Ovary (tissue), 3 donors: ENCODE results near the gene RTP3.

ENCODE experiments used
- EP300 ChIP-seq: sonication (generic); formaldehyde crosslinking; IDR thresholded peaks from one replicate; pipeline ENCODE4 v1.6.1; 2017; ENCODE audit warnings: antibody characterized with exemption
- TF ChIP-seq, protein P1 (sequence below), 3 donors: fragments of 450-650 bp in 2 of 3; fragments of 200-600 bp in 1 of 3; IDR thresholded peaks; one replicate each; pipeline versions ENCODE4 v1.5.1 to v1.8.0; 2016 to 2022; ENCODE audit warnings: antibody characterized with exemption in 3 of 3, mild to moderate bottlenecking in 1 of 3
- donor health status: DM: no; HTN: no; CAD: no.

DNA sequence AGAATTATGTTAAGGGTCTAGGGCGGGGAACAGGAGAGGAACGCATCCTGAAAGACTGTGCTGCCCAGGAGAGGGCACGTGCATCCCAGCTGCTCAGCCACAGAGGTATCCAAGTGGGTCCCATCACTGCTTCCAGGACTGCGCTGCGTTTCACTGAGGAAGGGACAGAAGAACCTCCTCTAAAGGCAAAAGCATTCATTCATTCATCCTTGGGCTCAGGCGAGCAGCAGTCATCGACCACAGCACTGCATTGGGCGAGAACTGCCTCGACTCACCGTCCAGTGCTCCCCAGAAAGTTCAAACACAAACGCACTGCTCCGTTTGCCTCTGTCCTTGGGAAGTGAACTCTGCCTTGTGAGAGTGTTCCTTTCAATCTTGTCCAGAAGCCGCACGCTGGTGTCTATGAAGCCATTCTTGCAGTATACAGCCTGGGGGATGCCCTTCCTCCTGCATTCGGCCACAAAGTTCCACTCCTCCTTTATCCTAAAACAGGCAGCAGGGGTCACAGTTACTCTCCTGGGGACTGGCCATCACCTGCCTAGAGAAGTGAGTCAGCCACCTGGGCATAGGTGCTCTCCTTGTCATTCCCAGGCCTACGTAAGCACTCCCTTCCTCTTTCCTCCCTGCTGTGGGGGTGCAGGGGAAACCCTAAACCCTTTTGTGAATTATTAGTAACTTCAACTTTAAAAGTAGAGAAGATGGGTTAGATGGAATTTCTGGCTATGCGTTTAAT, 47.2 kb downstream of the RTP3 start:
- TF ChIP-seq, protein P1, sequence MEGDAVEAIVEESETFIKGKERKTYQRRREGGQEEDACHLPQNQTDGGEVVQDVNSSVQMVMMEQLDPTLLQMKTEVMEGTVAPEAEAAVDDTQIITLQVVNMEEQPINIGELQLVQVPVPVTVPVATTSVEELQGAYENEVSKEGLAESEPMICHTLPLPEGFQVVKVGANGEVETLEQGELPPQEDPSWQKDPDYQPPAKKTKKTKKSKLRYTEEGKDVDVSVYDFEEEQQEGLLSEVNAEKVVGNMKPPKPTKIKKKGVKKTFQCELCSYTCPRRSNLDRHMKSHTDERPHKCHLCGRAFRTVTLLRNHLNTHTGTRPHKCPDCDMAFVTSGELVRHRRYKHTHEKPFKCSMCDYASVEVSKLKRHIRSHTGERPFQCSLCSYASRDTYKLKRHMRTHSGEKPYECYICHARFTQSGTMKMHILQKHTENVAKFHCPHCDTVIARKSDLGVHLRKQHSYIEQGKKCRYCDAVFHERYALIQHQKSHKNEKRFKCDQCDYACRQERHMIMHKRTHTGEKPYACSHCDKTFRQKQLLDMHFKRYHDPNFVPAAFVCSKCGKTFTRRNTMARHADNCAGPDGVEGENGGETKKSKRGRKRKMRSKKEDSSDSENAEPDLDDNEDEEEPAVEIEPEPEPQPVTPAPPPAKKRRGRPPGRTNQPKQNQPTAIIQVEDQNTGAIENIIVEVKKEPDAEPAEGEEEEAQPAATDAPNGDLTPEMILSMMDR (IDR thresholded peaks at IDR 0.05), result no peak
- no peak for TF ChIP-seq EP300
